Endothelial cell (in vitro differentiated cells): ENCODE measurements around the gene NTNG2. TPM values are rescaled to one million over a fixed set of nuclear protein-coding genes. Genes with fewer than 3 reads are reported as not detected.

Experiments
- DNase-seq: peaks from one replicate; pipeline ENCODE4 v3.0.0; 2021; ENCODE audit warnings: low spot score
- H3K27ac Mint-ChIP-seq: one replicate; pipeline ENCODE4 v1.8.0; 2021; ENCODE audit warnings: mixed read lengths, inconsistent platforms; ENCODE audit not compliant: unreplicated experiment
- H3K27me3 Mint-ChIP-seq: one replicate; pipeline ENCODE4 v1.8.0; 2021; ENCODE audit warnings: mild to moderate bottlenecking, moderate library complexity, mixed read lengths, inconsistent platforms; ENCODE audit not compliant: unreplicated experiment
- H3K36me3 Mint-ChIP-seq: one replicate; pipeline ENCODE4 v1.8.0; 2021; ENCODE audit warnings: mild to moderate bottlenecking, low read depth, mixed read lengths, inconsistent platforms; ENCODE audit not compliant: unreplicated experiment
- H3K4me1 Mint-ChIP-seq: one replicate; pipeline ENCODE4 v1.8.0; 2021; ENCODE audit warnings: mild to moderate bottlenecking, mixed read lengths, inconsistent platforms; ENCODE audit not compliant: unreplicated experiment
- H3K4me3 Mint-ChIP-seq: one replicate; pipeline ENCODE4 v1.8.0; 2021; ENCODE audit warnings: mild to moderate bottlenecking, mixed read lengths, inconsistent platforms; ENCODE audit not compliant: unreplicated experiment
- H3K9me3 Mint-ChIP-seq: one replicate; pipeline ENCODE4 v1.8.0; 2021; ENCODE audit warnings: mixed read lengths, inconsistent platforms; ENCODE audit not compliant: unreplicated experiment
- CTCF ChIP-seq: fragments of 200-600 bp; sonication (generic); IDR thresholded peaks from one replicate; pipeline ENCODE4 v1.5.0; 2021; ENCODE audit warnings: antibody characterized with exemption; ENCODE audit not compliant: unreplicated experiment
- total RNA-seq: library from RNA; stranded (reverse); fragmentation: NEBNext Ultra II Directional; extraction: Animal tissue kit (Norgen Biotek cat#: 25700); gene quantifications from one replicate; pipeline ENCODE4 v1.2.1, GENCODE V29; 2021; ENCODE audit not compliant: unreplicated experiment

NTNG2 gene
- total RNA-seq, 1 donor from 2014 or later, result 0.38 TPM

- H3K36me3 Mint-ChIP-seq, result peaks cover 5% of the 10 kb centered on the region
- H3K4me1 Mint-ChIP-seq, result peaks cover 2% of the 10 kb centered on the region
- no peak overlapping the region for H3K4me3 Mint-ChIP-seq
- no peak overlapping the region for H3K27ac Mint-ChIP-seq
- TF ChIP-seq CTCF, result no peak
- no peak for DNase-seq
- H3K27me3 Mint-ChIP-seq, result peaks cover 17% of the 10 kb centered on the region
- no peaks in the 10 kb centered on the region for H3K9me3 Mint-ChIP-seq
These were observed 7.0 kb downstream of the NTNG2 start for GRCh38 chr9:132168851-132169250.

GRCh38 chr9:132169672-132170392 lies 8.0 kb downstream of the NTNG2 start:
- Mint-ChIP-seq H3K9me3 (no peaks in the 10 kb centered on the region), H3K27ac (no peak overlapping the region), H3K4me3 (no peak overlapping the region), H3K4me1 (no peaks in the 10 kb centered on the region), H3K36me3 (peaks cover 6% of the 10 kb centered on the region), H3K27me3 (peaks cover 13% of the 10 kb centered on the region)
- peak; percentile 83 for TF ChIP-seq CTCF
- peak; percentile 76 for DNase-seq

GRCh38 chr9:132171702-132172101 lies 9.8 kb downstream of the NTNG2 start:
- no peak overlapping the region for H3K4me3 Mint-ChIP-seq
- H3K36me3 Mint-ChIP-seq, result peaks cover 6% of the 10 kb centered on the region
- no peak for DNase-seq
- peaks cover 12% of the 10 kb centered on the region for H3K27me3 Mint-ChIP-seq
- no peaks in the 10 kb centered on the region for H3K9me3 Mint-ChIP-seq
- TF ChIP-seq CTCF, result no peak
- H3K27ac Mint-ChIP-seq, result no peak overlapping the region
- no peaks in the 10 kb centered on the region for H3K4me1 Mint-ChIP-seq

GRCh38 chr9:132172185-132172584 lies 10.3 kb downstream of the NTNG2 start:
- no peaks in the 10 kb centered on the region for H3K9me3 Mint-ChIP-seq
- peaks cover 6% of the 10 kb centered on the region for H3K36me3 Mint-ChIP-seq
- no peaks in the 10 kb centered on the region for H3K4me1 Mint-ChIP-seq
- no peak overlapping the region for H3K4me3 Mint-ChIP-seq
- no peak for TF ChIP-seq CTCF
- peaks cover 9% of the 10 kb centered on the region for H3K27me3 Mint-ChIP-seq
- no peak for DNase-seq
- no peak overlapping the region for H3K27ac Mint-ChIP-seq

GRCh38 chr9:132175431-132175830 lies 13.6 kb downstream of the NTNG2 start:
- H3K27me3 Mint-ChIP-seq, result peaks cover 3% of the 10 kb centered on the region

More at GRCh38 chr9:132175431-132175830, 13.6 kb downstream of the NTNG2 start:
- peaks cover 6% of the 10 kb centered on the region for H3K36me3 Mint-ChIP-seq
- no peaks in the 10 kb centered on the region for H3K4me1 Mint-ChIP-seq
- no peak for TF ChIP-seq CTCF
- no peak for DNase-seq
- no peaks in the 10 kb centered on the region for H3K9me3 Mint-ChIP-seq
- no peak overlapping the region for H3K27ac Mint-ChIP-seq
- no peak overlapping the region for H3K4me3 Mint-ChIP-seq
